GM21786 (cell line): ENCODE data around the gene ZNF22.

Experiments
- ATAC-seq: cut with Tn5 transposase; IDR thresholded peaks from one replicate; pipeline ENCODE4 v1.9.1; 2021; ENCODE audit not compliant: unreplicated experiment

Gene ZNF22

GRCh38 chr10:44988957-44989585 is 11.7 kb upstream of the ZNF22 start:
- no peak for ATAC-seq

- no peak for ATAC-seq
Observed at GRCh38 chr10:44989597-44990301, 11.0 kb upstream of the ZNF22 start.

GRCh38 chr10:44990302-44990655 is 10.4 kb upstream of the ZNF22 start:
- no peak for ATAC-seq

DNA sequence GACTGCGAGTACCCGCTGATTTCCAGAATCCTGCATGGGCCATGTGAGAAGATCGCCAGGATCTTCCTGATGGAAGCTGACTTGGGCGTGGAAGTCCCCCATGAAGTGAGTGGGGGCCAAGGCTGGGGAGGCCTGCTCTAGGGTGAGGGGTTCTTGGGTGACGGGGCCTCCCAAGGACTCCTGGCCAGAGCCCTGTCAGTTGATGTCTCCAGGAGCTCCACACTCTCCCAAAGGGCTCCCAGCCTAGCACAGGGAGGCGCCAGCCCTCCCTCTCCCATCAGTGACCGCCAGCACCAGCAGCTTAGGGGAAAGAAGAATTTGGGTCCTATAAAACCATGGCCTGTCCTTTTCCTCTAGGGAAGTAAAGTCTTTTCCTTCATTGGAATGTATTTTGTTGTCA is 9.8 kb upstream of the ZNF22 start:
- no peak for ATAC-seq

DNA sequence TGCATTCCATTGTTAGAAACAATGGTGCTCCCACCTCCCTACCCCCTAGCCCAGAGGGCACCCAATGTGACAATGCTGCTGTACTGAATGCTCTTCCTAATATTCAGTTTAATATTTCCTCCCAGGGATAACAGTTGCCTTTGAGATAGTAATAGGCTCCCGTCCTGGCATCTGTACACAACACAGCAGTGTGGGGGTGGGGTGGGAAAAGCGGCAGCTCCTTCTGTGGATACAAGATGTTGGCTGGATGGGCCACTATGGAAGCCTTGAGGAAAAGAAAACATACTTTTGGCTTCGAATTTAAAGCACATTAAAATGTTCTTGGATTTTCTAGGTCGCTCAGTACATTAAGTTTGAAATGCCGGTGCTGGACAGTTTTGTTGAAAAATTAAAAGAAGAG is 9.2 kb upstream of the ZNF22 start:
- ATAC-seq, result no peak

DNA sequence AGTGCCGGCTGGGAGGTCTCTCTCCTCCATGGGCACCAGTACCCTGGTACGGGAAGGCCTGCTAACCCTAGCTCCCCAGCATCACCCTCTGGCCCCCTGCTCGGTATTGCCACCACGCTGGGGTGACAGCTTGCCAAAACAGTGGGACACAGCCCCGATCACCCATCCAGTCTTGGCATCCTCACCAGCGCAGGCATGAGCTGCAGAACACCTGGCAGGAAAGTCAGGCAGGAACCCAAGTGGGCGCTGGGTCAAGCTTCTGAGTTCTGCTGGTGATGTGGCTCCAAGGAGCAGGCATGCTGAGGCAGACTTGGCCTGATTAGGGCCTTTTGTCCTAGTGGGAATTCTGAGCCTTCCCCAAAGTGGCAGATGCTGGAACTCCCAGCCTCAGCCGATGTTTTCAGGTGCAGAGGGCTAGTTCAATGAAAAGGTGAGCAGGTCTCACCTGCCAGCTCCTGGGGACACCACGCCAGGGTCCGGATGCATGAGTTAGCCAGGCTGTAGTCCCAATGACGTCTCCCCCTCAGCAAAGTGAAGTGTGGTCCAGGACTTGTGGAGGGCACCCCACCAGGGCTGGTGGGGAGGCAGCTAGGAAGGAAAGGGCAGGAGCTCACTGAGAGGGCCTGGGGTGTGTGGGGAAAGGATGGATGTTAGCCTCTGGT is 8.5 kb upstream of the ZNF22 start:
- no peak for ATAC-seq

- ATAC-seq, result no peak
Observed at GRCh38 chr10:44992732-44993225, 7.9 kb upstream of the ZNF22 start.

GRCh38 chr10:44993226-44993921 is 7.3 kb upstream of the ZNF22 start:
- no peak for ATAC-seq

DNA sequence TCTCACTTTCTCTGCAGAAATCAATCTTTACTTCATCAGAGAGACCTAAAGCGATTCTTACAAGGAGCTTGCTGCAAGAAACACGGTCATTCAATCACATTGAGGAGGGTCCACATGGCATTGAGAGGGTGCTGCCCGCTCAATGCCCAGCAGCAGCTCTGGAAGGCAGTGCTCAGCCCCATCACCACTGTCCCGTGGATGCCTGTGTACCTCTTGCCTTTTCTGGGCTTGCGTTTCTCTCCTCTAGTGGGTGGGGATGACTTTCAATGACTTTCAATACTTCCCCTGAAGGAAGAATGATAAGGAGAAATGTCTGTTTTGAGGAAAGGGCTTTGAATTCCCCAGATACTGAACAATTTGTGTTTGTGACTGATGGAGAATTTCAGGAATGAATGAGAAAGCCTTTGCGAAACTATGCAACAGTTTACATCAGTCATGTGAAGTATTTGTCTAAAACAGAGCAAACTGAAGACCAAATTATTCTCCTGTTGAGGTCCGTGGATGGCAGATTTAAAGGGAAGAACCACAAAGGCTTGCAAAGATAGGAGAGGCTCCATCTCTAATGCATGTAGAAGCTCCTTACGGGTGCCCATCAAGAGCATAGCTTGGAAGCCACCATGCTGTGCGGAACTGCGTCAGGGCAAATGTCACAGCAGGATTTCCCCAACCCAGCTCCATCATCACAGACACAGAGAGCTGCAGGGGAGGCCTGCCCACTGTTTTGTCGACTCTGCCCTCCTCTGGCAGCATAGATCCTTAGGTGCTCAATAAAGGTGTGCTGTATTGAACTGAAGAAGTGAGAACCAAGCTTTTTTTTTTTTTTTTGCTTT is 6.6 kb upstream of the ZNF22 start:
- ATAC-seq, result no peak

DNA sequence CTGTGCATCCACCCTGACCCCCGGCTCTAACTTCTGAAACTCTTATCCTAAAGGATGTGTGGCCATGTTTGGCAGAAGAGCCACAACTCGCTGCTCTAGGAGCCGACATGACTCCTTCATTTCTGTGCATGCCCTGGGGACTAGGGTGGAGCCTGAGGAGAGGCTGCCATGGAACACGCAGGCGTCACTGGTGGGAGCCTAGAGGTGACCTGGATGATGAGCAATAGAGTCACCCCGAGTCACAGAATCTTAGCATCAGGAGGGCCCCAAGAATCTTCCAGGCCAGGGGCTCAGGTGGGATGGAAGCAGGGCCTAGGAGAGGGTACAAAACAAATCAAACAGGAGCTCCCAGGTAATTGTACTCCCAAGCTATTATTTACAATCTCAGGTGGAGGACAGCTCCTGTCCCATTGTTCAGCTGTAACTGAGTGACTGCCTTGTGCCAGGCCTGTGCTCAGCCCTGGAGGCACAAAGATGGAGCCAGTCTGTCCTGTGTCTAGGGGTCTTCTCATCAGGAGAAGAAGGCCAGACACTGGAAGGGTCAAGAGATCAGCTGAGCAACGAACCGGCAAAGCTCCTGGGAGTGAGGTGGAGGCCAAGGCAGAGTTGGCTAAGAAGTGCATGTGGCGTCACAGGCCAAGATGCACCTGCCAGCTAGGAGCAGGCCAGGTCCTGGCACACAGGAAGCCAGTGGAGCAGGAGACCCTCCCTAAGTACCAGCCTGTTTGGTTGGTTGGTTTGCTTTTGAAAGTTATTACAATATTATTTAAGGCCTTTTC is 5.8 kb upstream of the ZNF22 start:
- ATAC-seq, result no peak

- no peak for ATAC-seq
Observed at GRCh38 chr10:44995581-44995913, 5.2 kb upstream of the ZNF22 start.

DNA sequence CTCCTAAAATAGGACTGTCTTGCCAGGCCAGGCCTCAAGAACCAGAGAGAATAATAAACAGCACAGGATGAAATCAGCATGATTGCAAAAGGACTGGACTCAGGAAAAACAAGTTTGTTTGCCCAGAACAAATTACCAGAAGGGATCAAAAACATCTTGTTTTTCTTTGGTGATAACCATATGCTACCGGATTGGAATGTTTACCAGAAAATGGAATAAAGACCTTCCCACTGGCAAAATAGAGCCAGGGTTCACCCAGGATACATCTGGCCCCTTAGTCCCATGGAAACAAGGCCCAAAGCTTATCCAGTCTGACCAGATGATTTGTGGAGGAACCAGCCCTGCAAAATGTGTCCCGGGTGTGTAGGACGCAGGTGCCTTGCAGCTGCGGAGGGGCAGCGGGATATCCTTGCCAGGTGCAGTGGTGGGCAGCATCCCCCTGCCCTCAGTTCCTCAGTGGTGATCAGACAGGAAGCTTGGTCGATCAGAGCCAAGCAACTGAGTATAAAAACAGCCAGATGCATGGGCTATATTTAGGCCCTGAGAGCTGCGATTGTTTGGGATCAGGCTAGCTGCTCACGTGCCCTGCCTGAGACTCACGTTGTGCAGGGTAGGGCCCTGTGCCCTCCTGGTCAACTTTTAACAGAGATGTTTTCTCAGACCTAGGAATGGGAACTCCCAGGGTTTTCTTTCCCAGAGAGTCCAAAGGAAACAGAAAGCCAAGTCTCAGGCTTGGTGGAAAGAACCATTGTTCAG is 4.6 kb upstream of the ZNF22 start:
- ATAC-seq, result no peak

GRCh38 chr10:44997105-44997748 is 3.5 kb upstream of the ZNF22 start:
- no peak for ATAC-seq

DNA sequence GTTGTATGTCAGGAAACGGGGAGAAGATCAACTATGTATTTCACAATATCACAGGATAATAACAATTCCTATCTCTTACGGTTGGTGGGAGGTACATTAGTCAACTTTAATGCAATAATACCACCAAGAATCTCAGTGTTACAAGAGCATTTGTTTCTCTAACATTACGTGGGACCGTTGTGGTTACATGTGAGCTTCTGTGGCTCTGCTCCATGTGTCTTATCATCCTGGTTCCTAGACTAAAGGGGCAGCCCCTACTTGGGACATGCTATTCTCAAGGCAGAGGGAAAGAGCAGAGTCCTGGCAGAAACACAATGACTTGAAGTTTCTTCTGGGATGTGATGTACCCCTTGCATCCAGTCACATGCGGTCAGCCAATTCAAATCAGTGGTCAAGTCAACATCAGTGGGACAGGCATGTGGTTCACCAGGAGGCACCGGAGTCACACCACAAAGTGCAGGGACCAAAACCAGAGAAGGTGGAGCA is 2.5 kb upstream of the ZNF22 start:
- ATAC-seq, result no peak

DNA sequence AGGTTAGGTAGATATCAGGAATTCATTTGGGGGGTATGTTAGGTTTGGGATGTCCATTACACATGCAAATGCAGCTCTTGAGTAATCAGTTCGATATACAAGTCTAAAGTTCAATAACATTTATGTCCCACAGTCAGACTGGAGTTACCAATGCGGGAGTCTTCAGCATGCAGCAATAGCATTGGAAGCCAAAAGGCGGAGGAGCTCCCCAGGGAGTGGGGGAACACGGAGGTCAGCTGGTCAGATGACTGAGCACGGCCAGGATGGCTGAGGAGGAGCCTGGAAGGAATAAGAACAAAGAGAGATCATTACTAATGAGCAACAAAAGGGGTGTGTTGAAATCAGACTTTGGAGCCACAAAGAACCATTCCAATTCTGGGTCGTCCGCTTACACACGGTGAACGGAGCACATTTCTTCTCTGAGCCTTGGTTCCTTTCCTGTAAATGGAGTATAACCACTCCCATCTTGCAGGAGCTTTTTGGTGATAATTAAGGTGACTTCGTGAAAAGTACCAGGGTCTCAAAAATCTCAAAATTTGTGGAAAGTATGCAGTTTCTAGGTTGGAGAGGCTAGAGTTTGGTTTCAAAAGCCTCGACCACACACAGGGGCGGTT is 478 bp upstream of the ZNF22 start:
- no peak for ATAC-seq

DNA sequence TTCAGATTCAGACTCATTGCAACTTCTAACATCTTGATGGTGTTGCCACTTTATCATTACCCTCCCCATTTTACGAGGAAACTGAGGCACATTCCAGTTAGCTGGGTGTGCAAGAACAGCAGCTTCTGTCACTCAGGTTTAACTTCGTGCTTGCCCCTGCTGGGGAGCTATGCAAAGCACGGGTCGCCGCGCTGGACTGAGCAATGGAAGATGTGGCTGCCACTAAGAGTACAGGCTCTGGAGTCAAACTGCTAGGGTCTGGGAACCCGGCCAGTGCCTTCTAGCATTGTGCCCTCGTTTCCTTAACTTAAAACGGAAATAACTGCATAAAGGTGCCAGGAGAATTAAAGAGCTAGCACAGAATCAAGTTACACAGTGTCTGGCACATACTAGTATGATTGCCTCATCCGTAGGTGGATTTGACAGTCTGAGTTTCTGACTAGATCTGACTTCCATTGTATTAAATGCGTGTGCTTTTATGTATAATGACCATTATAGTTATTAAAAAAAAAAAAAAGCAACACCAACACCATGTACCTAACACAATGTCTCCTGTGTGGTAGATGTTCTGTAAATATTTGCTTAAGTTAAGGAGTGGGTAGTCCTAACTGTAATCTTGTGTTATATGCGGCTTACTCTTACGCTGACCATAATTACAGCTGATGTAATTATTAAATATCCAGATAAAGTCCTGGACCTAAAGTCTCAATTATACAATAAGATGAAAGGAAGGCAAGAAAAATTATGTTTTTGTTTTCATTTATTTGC is 842 bp downstream of the ZNF22 start:
- peak; percentile 78 for ATAC-seq

GRCh38 chr10:45003432-45004000 is 2.8 kb downstream of the ZNF22 start:
- ATAC-seq, result no peak
